Right atrium auricular region (tissue), 2 donors: Measurements from ENCODE around the gene MCUB. TPM values are rescaled to one million over a fixed set of nuclear protein-coding genes. Genes with fewer than 3 reads are reported as not detected.
A peak's percentile ranks its signal among the peaks of the same experiment; 100 is the strongest.
"Not testable (repeated sequence)": the region's sequence is repeated elsewhere in the genome, so short reads cannot be mapped to it uniquely, and the experiment has no call there.

ENCODE experiments used
- DNase-seq: peaks from one replicate; pipeline ENCODE4 v3.0.0-alpha.2; 2019; ENCODE audit warnings: low spot score
- H3K27ac ChIP-seq, 2 donors: fragments of 200-600 bp; sonication (generic); 1 replicate in 1 of 2; 2 replicates in 1 of 2; pipeline ENCODE4 v1.5.1; 2016 to 2019
- H3K27me3 ChIP-seq, 2 donors: fragments of 200-600 bp; sonication (generic); one replicate each; pipeline versions ENCODE4 v1.5.1 to v1.6.0; 2017 to 2019
- H3K36me3 ChIP-seq: fragments of 200-600 bp; sonication (generic); one replicate; pipeline ENCODE4 v1.5.1; 2016
- H3K4me1 ChIP-seq, 2 donors: fragments of 200-600 bp; sonication (generic); one replicate each; pipeline versions ENCODE4 v1.5.1 to v1.6.0; 2017 to 2019
- H3K4me3 ChIP-seq, 2 donors: fragments of 200-600 bp; sonication (generic); 1 replicate in 1 of 2; 2 replicates in 1 of 2; pipeline ENCODE4 v1.5.1; 2017 to 2019; ENCODE audit warnings: mild to moderate bottlenecking in 1 of 2, moderate library complexity in 1 of 2
- H3K9me3 ChIP-seq, 2 donors: fragments of 200-600 bp; sonication (generic); one replicate each; pipeline ENCODE4 v1.5.1; 2019
- CTCF ChIP-seq, 2 donors: fragments of 200-600 bp; sonication (generic); IDR thresholded peaks; one replicate each; pipeline ENCODE4 v1.5.1; 2019; ENCODE audit warnings: antibody characterized with exemption in 2 of 2
- total RNA-seq, 2 donors: library from RNA; depleted of rRNA; stranded (reverse); fragments of >200 nt; gene quantifications; one replicate each; pipeline ENCODE4 v1.1.0, GENCODE V29; 2016

Gene MCUB
- total RNA-seq, 2 donors from 2014 or later = 25.0 to 28.1 TPM

GRCh38 chr4:109589119-109589518, 29.1 kb downstream of the MCUB start:
- Histone ChIP-seq H3K4me3 (no peak overlapping the region), H3K27ac (peak overlapping the region; percentile 66 to 80), H3K9me3 (peaks cover 0 to 4% of the 10 kb centered on the region in 2 donors), H3K27me3 (no peaks in the 10 kb centered on the region), H3K4me1 (peaks cover 0 to 28% of the 10 kb centered on the region in 2 donors), H3K36me3 (no peaks in the 10 kb centered on the region)
- no peak for TF ChIP-seq CTCF (IDR thresholded peaks at IDR 0.05)
- no peak for DNase-seq

- no peaks in the 10 kb centered on the region for H3K27me3 ChIP-seq
- H3K36me3 ChIP-seq = no peaks in the 10 kb centered on the region
- no peak for DNase-seq
- no peak overlapping the region for H3K4me3 ChIP-seq
- no peak for TF ChIP-seq CTCF (IDR thresholded peaks at IDR 0.05)
- peak overlapping the region; percentile 66 to 80 for H3K27ac ChIP-seq
- H3K9me3 ChIP-seq = peaks cover 0 to 4% of the 10 kb centered on the region in 2 donors
- H3K4me1 ChIP-seq = peaks cover 0 to 28% of the 10 kb centered on the region in 2 donors
Observed at GRCh38 chr4:109589605-109590004, 29.6 kb downstream of the MCUB start.

DNA sequence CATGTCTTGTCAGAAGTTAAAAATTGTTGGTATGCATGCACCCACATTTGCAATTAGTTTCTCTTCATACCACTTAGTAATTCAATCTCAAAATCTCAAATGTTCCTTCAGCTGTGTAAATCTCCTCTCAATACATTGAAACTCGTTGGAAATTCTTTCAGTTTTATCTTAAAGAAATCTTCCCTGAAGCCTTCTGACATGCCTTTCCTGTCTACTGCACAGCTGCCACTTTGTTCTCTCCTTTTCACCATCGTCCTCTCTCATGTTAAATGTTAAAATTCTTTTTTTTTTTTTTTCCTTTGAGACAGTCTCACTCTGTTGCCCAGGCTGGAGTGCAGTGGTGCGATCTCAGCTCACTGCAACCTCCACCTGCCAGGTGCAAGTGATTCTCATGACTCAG, 30.9 kb downstream of the MCUB start:
- Histone ChIP-seq H3K4me1 (peaks cover 0 to 28% of the 10 kb centered on the region in 2 donors), H3K4me3 (no peak overlapping the region), H3K36me3 (no peaks in the 10 kb centered on the region), H3K27ac (peak overlapping the region in 1 of 2 donors; percentile 80), H3K9me3 (peaks cover 0 to 4% of the 10 kb centered on the region in 2 donors), H3K27me3 (no peaks in the 10 kb centered on the region)
- TF ChIP-seq CTCF (IDR thresholded peaks at IDR 0.05) = no peak
- DNase-seq = no peak

DNA sequence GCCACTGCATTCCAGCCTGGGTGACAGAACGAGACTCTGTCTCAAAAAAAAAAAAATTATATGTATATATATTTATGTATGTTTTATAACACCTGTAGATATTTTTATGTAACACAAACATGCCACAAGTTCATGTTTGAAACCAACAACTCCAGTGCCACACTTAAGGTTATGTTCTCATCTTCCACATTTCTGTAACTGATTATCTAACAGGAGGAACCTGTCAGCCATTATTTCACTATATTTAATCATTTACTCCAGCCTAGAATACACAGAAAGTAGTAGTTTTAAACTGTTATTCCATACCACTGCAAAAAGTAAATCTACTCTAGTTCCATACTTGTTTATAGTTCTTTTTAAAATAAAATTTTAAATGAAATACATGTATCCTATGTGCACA, 32.3 kb downstream of the MCUB start:
- peak overlapping the region; percentile 26 to 46 for H3K27ac ChIP-seq
- H3K4me1 ChIP-seq = peaks cover 0 to 28% of the 10 kb centered on the region in 2 donors
- H3K27me3 ChIP-seq = no peaks in the 10 kb centered on the region
- no peak for TF ChIP-seq CTCF (IDR thresholded peaks at IDR 0.05)
- H3K9me3 ChIP-seq = no peaks in the 10 kb centered on the region
- no peaks in the 10 kb centered on the region for H3K36me3 ChIP-seq
- DNase-seq = no peak
- no peak overlapping the region for H3K4me3 ChIP-seq

GRCh38 chr4:109595123-109595522, 35.1 kb downstream of the MCUB start:
- not testable (repeated sequence) for H3K36me3 ChIP-seq, H3K9me3 ChIP-seq, DNase-seq, H3K27ac ChIP-seq, H3K27me3 ChIP-seq, H3K4me3 ChIP-seq
- peaks cover 0 to 13% of the 10 kb centered on the region in 2 donors for H3K4me1 ChIP-seq

DNA sequence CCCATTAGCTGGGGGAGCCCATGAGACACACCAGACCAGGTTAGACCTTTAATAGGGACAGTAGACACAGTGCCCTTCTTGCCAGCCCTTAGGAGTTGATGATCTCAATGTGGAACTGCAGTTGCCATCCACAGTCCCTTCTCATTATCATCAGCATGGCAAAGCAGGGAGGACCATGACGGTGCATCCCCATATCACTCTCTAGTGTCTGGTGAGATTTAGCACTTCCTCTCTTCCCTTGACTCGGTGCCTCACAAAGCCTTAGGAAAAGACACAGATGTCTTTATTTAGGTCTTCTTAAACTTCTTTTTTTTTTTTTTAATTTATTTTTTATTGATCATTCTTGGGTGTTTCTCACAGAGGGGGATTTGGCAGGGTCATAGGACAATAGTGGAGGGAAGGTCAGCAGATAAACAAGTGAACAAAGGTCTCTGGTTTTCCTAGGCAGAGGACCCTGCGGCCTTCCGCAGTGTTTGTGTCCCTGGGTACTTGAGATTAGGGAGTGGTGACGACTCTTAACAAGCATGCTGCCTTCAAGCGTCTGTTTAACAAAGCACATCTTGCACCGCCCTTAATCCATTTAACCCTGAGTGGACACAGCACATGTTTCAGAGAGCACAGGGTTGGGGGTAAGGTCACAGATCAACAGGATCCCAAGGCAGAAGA, 36.5 kb downstream of the MCUB start:
- Histone ChIP-seq H3K27ac (peak overlapping the region; percentile 42 to 61), H3K4me1 (peaks cover 0 to 11% of the 10 kb centered on the region in 2 donors)
- H3K36me3 ChIP-seq, H3K27me3 ChIP-seq, H3K9me3 ChIP-seq, DNase-seq, H3K4me3 ChIP-seq: not testable (repeated sequence)
